DOHH2 (cell line): ENCODE data around the gene GADD45G.

Experiments used
- H3F3A ChIP-seq: fragments of 200-600 bp; sonication (generic), shearing (Covaris generic); 2 replicates; pipeline ENCODE4 v1.6.0; 2016; ENCODE audit warnings: antibody characterized with exemption, mild to moderate bottlenecking; ENCODE audit not compliant: control insufficient read depth, insufficient read depth
- H3K27ac ChIP-seq: fragments of 200-600 bp; sonication (generic); 2 replicates; pipeline ENCODE4 v1.5.1; 2014; ENCODE audit warnings: low read depth, mild to moderate bottlenecking, low read length, moderate library complexity
- H3K27me3 ChIP-seq: fragments of 200-600 bp; sonication (generic); 2 replicates; pipeline ENCODE4 v1.6.1; 2014; ENCODE audit warnings: mild to moderate bottlenecking, low read length, mixed read lengths; ENCODE audit not compliant: control insufficient read depth
- H3K36me3 ChIP-seq: fragments of 200-600 bp; sonication (generic); 2 replicates; pipeline ENCODE4 v1.6.1; 2014; ENCODE audit warnings: mild to moderate bottlenecking, low read length, moderate library complexity, mixed read lengths; ENCODE audit not compliant: control insufficient read depth
- H3K4me1 ChIP-seq: fragments of 200-600 bp; sonication (generic); 2 replicates; pipeline ENCODE4 v1.6.1; 2014; ENCODE audit warnings: mild to moderate bottlenecking, low read length, mixed read lengths; ENCODE audit not compliant: control insufficient read depth
- H3K4me2 ChIP-seq: fragments of 200-600 bp; sonication (generic); 2 replicates; pipeline ENCODE4 v1.6.0; 2014; ENCODE audit warnings: mild to moderate bottlenecking, low read length, moderate library complexity
- H3K4me3 ChIP-seq: fragments of 200-600 bp; sonication (generic); 2 replicates; pipeline ENCODE4 v1.5.1; 2014; ENCODE audit warnings: mild to moderate bottlenecking, low read length, mixed read lengths
- H3K79me2 ChIP-seq: fragments of 200-600 bp; sonication (generic); 2 replicates; pipeline ENCODE4 v1.6.1; 2014; ENCODE audit warnings: mild to moderate bottlenecking, low read length, mixed read lengths; ENCODE audit not compliant: control insufficient read depth
- H3K9me2 ChIP-seq: fragments of 200-600 bp; sonication (generic); replicated peaks from 2 replicates; pipeline ENCODE4 v1.6.1; 2014; ENCODE audit warnings: mild to moderate bottlenecking, low read length, mixed read lengths; ENCODE audit not compliant: control insufficient read depth
- H3K9me3 ChIP-seq: fragments of 200-600 bp; sonication (generic); 2 replicates; pipeline ENCODE4 v1.6.1; 2014; ENCODE audit warnings: antibody characterized with exemption, low read length, mixed read lengths; ENCODE audit not compliant: control insufficient read depth, insufficient read depth
- H4K20me1 ChIP-seq: fragments of 200-600 bp; sonication (generic); 2 replicates; pipeline ENCODE4 v1.6.0; 2014; ENCODE audit warnings: low read depth, mild to moderate bottlenecking, antibody characterized with exemption, low read length, moderate library complexity; ENCODE audit not compliant: control insufficient read depth, insufficient read depth
- EZH2phosphoT487 ChIP-seq: fragments of 200-600 bp; sonication (generic); IDR thresholded peaks from 2 replicates; pipeline ENCODE4 v1.6.1; 2017; ENCODE audit warnings: borderline replicate concordance, mild to moderate bottlenecking, antibody characterized with exemption, low read length, moderate library complexity, mixed read lengths
- TF ChIP-seq, protein P1 (sequence below): fragments of 200-600 bp; sonication (generic); IDR thresholded peaks from one replicate; pipeline ENCODE4 v1.5.1; 2014; ENCODE audit warnings: antibody characterized with exemption, mild to moderate bottlenecking, low read depth, low read length; ENCODE audit not compliant: poor library complexity, severe bottlenecking

The GADD45G gene

GRCh38 chr9:89654025-89654662, 49.3 kb downstream of the GADD45G start:
- no peaks in the 10 kb centered on the region for H3K27me3 ChIP-seq
- H3K36me3 ChIP-seq = no peaks in the 10 kb centered on the region
- no peaks in the 10 kb centered on the region for H4K20me1 ChIP-seq
- H3F3A ChIP-seq = no peaks in the 10 kb centered on the region
- H3K4me2 ChIP-seq = no peak overlapping the region
- H3K27ac ChIP-seq = no peak overlapping the region
- TF ChIP-seq EZH2phosphoT487 = no peak
- TF ChIP-seq, protein P1, sequence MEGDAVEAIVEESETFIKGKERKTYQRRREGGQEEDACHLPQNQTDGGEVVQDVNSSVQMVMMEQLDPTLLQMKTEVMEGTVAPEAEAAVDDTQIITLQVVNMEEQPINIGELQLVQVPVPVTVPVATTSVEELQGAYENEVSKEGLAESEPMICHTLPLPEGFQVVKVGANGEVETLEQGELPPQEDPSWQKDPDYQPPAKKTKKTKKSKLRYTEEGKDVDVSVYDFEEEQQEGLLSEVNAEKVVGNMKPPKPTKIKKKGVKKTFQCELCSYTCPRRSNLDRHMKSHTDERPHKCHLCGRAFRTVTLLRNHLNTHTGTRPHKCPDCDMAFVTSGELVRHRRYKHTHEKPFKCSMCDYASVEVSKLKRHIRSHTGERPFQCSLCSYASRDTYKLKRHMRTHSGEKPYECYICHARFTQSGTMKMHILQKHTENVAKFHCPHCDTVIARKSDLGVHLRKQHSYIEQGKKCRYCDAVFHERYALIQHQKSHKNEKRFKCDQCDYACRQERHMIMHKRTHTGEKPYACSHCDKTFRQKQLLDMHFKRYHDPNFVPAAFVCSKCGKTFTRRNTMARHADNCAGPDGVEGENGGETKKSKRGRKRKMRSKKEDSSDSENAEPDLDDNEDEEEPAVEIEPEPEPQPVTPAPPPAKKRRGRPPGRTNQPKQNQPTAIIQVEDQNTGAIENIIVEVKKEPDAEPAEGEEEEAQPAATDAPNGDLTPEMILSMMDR = no peak
- no peaks in the 10 kb centered on the region for H3K9me2 ChIP-seq
- H3K9me3 ChIP-seq = no peaks in the 10 kb centered on the region
- H3K4me3 ChIP-seq = no peak overlapping the region
- H3K79me2 ChIP-seq = no peaks in the 10 kb centered on the region
- H3K4me1 ChIP-seq = no peaks in the 10 kb centered on the region

- no peak for TF ChIP-seq EZH2phosphoT487
- TF ChIP-seq, protein P1 = no peak
- Histone ChIP-seq H3K79me2 (no peaks in the 10 kb centered on the region), H3K36me3 (no peaks in the 10 kb centered on the region), H3K4me2 (no peak overlapping the region), H3K4me1 (no peaks in the 10 kb centered on the region), H3K4me3 (no peak overlapping the region), H3K9me3 (no peaks in the 10 kb centered on the region), H3K9me2 (no peaks in the 10 kb centered on the region), H3K27me3 (no peaks in the 10 kb centered on the region), H3F3A (no peaks in the 10 kb centered on the region), H4K20me1 (no peaks in the 10 kb centered on the region), H3K27ac (no peak overlapping the region)
These were observed 50.5 kb downstream of the GADD45G start for GRCh38 chr9:89655056-89655989.
